Mesendoderm (in vitro differentiated cells): ENCODE results near the gene COL6A3.

Source experiments
- DNase-seq: peaks from one replicate; pipeline ENCODE4 v3.0.0; 2013
- H2AK5ac ChIP-seq: 2 replicates; pipeline ENCODE4 v1.6.1; 2013; ENCODE audit warnings: low read length, inconsistent platforms
- H2BK120ac ChIP-seq: 2 replicates; pipeline ENCODE4 v1.6.1; 2013; ENCODE audit warnings: low read depth, mild to moderate bottlenecking, low read length, moderate library complexity, mixed read lengths
- H2BK15ac ChIP-seq: replicated peaks from 2 replicates; pipeline ENCODE4 v1.6.1; 2013; ENCODE audit warnings: low read depth, mild to moderate bottlenecking, moderate library complexity
- H2BK5ac ChIP-seq: 2 replicates; pipeline ENCODE4 v1.6.1; 2013; ENCODE audit warnings: low read length, inconsistent platforms
- H3K18ac ChIP-seq: 2 replicates; pipeline ENCODE4 v1.6.1; 2013; ENCODE audit warnings: mild to moderate bottlenecking, low read length, mixed read lengths
- H3K23ac ChIP-seq: one replicate; pipeline ENCODE4 v1.6.1; 2013; ENCODE audit warnings: low read length
- H3K27ac ChIP-seq: 2 replicates; pipeline ENCODE4 v1.5.1; 2013; ENCODE audit warnings: low read depth, mild to moderate bottlenecking, inconsistent platforms, low read length, moderate library complexity
- H3K27me3 ChIP-seq: 2 replicates; pipeline ENCODE4 v1.6.1; 2013; ENCODE audit warnings: low read length, control low read depth, mild to moderate bottlenecking, inconsistent platforms; ENCODE audit not compliant: insufficient read depth, poor library complexity
- H3K36me3 ChIP-seq: 2 replicates; pipeline ENCODE4 v1.6.1; 2013; ENCODE audit warnings: low read length, inconsistent platforms; ENCODE audit not compliant: control insufficient read depth, insufficient read depth
- H3K4ac ChIP-seq: one replicate; pipeline ENCODE4 v1.6.1; 2013; ENCODE audit warnings: low read depth, mild to moderate bottlenecking, low read length, moderate library complexity
- H3K4me1 ChIP-seq: 2 replicates; pipeline ENCODE4 v1.6.1; 2013; ENCODE audit warnings: low read depth, low read length, inconsistent platforms; ENCODE audit not compliant: control insufficient read depth
- H3K4me2 ChIP-seq: 2 replicates; pipeline ENCODE4 v1.6.1; 2013; ENCODE audit warnings: low read length
- H3K4me3 ChIP-seq: 2 replicates; pipeline ENCODE4 v1.5.1; 2013; ENCODE audit warnings: mild to moderate bottlenecking, low read length
- H3K56ac ChIP-seq: one replicate; pipeline ENCODE4 v1.6.1; 2013; ENCODE audit warnings: low read length
- H3K79me1 ChIP-seq: 2 replicates; pipeline ENCODE4 v1.6.1; 2013; ENCODE audit warnings: low read length, inconsistent platforms
- H3K79me2 ChIP-seq: 2 replicates; pipeline ENCODE4 v1.6.1; 2013; ENCODE audit warnings: mild to moderate bottlenecking, low read length; ENCODE audit not compliant: control insufficient read depth, insufficient read depth
- H3K9ac ChIP-seq: 2 replicates; pipeline ENCODE4 v1.6.1; 2013; ENCODE audit warnings: low read length, inconsistent platforms
- H4K5ac ChIP-seq: one replicate; pipeline ENCODE4 v1.6.1; 2013; ENCODE audit warnings: low read length
- H4K8ac ChIP-seq: one replicate; pipeline ENCODE4 v1.6.1; 2013; ENCODE audit warnings: low read depth, mild to moderate bottlenecking, control low read depth, low read length, moderate library complexity
- WGBS: extraction: QIAGEN DNeasy Blood & Tissue Kit; methylation state at CpG from one replicate; pipeline ENCODE4 v1.1.7; 2013; ENCODE audit warnings: low lambda C conversion rate, missing lambda C conversion rate; ENCODE audit not compliant: insufficient coverage; ENCODE audit errors: extremely low coverage; 5-methylcytosine and 5-hydroxymethylcytosine counted together

COL6A3 gene

GRCh38 chr2:237279012-237279768, 134.8 kb downstream of the COL6A3 start:
- H3K4me3 ChIP-seq: no peak overlapping the region
- H3K56ac ChIP-seq: no peak overlapping the region
- H3K4ac ChIP-seq: no peak overlapping the region
- no peaks in the 10 kb centered on the region for H3K79me1 ChIP-seq
- no peak overlapping the region for H3K23ac ChIP-seq
- no peak overlapping the region for H3K18ac ChIP-seq
- no peaks in the 10 kb centered on the region for H3K79me2 ChIP-seq
- no peaks in the 10 kb centered on the region for H3K27me3 ChIP-seq
- H3K27ac ChIP-seq: no peak overlapping the region
- H2BK120ac ChIP-seq: no peak overlapping the region
- no peaks in the 10 kb centered on the region for H3K36me3 ChIP-seq
- H2BK15ac ChIP-seq: no peak overlapping the region
- no peaks in the 10 kb centered on the region for H3K4me1 ChIP-seq
- H2AK5ac ChIP-seq: no peak overlapping the region
- DNase-seq: no peak
- WGBS: no CpG with 5 or more reads among the region's 9 CpGs
- H4K5ac ChIP-seq: no peak overlapping the region
- H4K8ac ChIP-seq: no peak overlapping the region
- H2BK5ac ChIP-seq: no peak overlapping the region
- no peak overlapping the region for H3K4me2 ChIP-seq
- H3K9ac ChIP-seq: no peak overlapping the region

DNA sequence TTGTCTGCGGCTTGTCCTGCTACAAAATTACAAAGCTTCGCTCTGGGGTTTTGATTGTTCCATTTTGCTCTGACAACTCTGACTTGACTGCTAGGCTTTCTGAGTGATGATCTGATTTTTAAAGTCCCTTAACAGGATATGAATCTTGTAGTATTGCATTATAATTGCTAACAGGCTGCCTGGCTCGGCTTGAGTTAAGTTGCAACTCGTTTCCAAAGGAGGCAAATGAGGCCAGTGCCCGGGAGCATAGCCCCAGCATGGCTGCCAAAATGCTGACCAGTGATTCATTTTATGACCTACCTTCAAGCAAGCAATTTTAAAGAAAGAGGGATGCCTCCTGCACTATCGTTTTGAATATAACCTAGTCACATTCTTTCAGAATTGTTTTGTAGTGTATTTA, 135.4 kb downstream of the COL6A3 start:
- no peak overlapping the region for H2BK15ac ChIP-seq
- no peak overlapping the region for H3K4me3 ChIP-seq
- no peak overlapping the region for H3K27ac ChIP-seq
- no peaks in the 10 kb centered on the region for H3K27me3 ChIP-seq
- H3K79me2 ChIP-seq: no peaks in the 10 kb centered on the region
- no peaks in the 10 kb centered on the region for H3K36me3 ChIP-seq
- H3K4me1 ChIP-seq: no peaks in the 10 kb centered on the region
- H3K18ac ChIP-seq: no peak overlapping the region
- no CpG with 5 or more reads among the region's 6 CpGs for WGBS
- H3K4me2 ChIP-seq: no peak overlapping the region
- H4K8ac ChIP-seq: no peak overlapping the region
- H3K56ac ChIP-seq: no peak overlapping the region
- no peak for DNase-seq
- H3K4ac ChIP-seq: no peak overlapping the region
- H3K79me1 ChIP-seq: no peaks in the 10 kb centered on the region
- no peak overlapping the region for H2AK5ac ChIP-seq
- no peak overlapping the region for H3K23ac ChIP-seq
- no peak overlapping the region for H4K5ac ChIP-seq
- H2BK5ac ChIP-seq: no peak overlapping the region
- H3K9ac ChIP-seq: no peak overlapping the region
- no peak overlapping the region for H2BK120ac ChIP-seq

- Histone ChIP-seq H3K27me3 (no peaks in the 10 kb centered on the region), H4K8ac (no peak overlapping the region), H3K18ac (no peak overlapping the region), H3K4me2 (no peak overlapping the region), H2BK5ac (no peak overlapping the region), H3K79me2 (no peaks in the 10 kb centered on the region), H3K36me3 (no peaks in the 10 kb centered on the region), H3K27ac (no peak overlapping the region), H4K5ac (no peak overlapping the region), H3K79me1 (no peaks in the 10 kb centered on the region), H2AK5ac (no peak overlapping the region), H3K56ac (no peak overlapping the region), H3K4me1 (no peaks in the 10 kb centered on the region), H3K4me3 (no peak overlapping the region), H3K23ac (no peak overlapping the region), H3K9ac (no peak overlapping the region), H2BK15ac (no peak overlapping the region), H2BK120ac (no peak overlapping the region), H3K4ac (no peak overlapping the region)
- DNase-seq: no peak
- WGBS: no CpG with 5 or more reads among the region's 8 CpGs
Measured at GRCh38 chr2:237276716-237277490, 137.1 kb downstream of the COL6A3 start.
